Head of caudate nucleus (tissue), 42 donors: ENCODE data around the gene RGS9.
"Not testable (repeated sequence)": the region's sequence is repeated elsewhere in the genome, so short reads cannot be mapped to it uniquely, and the experiment has no call there.

Experiments used
- DNase-seq, 42 donors: peaks; one replicate each; pipeline versions ENCODE4 v3.0.0 to v3.0.0-alpha.2; 2020 to 2021; ENCODE audit warnings: mixed read lengths in 7 of 42
- intact Hi-C: fragments of 100-400 bp; cut with DNase I; formaldehyde crosslinking; loops from one replicate; pipeline ENCODE4 v1.15.0; 2022

The RGS9 gene

DNA sequence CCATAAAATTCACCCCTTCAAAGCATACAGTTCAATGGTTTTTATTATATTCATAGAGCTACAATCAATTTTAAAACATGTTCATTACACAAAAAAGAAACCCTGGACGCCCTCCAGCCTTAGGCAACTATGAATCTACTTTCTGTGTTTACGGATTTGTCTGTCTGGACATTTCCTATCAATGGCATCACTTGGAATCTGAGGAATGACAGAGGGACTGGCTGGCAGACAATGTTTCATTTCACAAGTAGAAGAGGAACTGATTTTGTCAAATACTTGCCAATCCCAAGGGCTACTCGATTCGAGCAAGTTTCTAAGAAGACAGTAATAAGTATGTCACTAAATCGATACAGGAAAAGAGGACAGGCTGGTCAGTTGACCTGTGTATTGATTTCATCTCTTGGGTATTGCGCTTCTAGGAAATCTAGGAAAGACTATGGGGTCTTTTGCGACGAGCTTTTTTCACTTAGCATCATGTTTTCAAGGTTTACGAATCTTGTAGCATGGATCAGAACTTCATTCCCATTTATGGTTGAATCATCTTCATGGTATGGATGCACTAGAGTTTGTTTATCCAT is 56.6 kb downstream of the RGS9 start:
- DNase-seq = no peak
- intact Hi-C loops = loop anchor here (10.0 kb wide), 1 partner anchor 79 kb away; no protein-coding TSS in a partner anchor

DNA sequence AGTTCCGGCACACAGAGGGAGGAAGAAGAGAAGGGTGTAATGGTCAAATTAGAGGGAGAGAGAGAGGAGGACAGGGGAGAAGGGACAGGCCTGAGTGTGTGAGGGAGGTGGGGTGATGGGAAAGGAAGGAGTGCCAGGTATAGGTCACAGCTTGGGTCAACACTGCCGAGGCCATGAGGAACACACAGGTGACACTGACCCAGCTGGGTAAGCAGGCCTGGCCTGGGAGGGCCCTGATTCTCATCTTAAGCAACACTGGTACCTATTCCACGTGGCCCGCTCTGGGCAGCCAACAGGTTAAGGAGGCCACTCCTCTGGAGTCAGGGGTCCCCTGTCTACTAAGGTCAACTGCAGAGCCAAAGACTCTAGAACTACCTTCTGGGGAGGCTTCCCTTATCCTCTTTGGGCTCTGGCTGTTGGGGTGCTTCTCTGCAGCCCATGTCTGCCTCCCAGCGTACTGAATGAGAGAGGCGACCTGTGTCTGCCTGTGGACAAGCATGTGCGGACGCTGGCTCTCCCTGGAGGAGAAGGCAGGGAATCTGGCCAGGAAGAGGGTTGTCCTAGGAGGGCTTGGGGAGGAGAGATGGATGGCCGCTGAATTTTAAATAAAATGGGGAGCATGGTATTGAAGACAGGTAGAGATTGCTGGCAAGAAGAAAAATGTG is 57.6 kb downstream of the RGS9 start:
- DNase-seq = peak in 2 of 42 donors; percentile 19 to 31
- intact Hi-C loops = loop anchor here (10.0 kb wide), 1 partner anchor 80 kb away; no protein-coding TSS in a partner anchor

DNA sequence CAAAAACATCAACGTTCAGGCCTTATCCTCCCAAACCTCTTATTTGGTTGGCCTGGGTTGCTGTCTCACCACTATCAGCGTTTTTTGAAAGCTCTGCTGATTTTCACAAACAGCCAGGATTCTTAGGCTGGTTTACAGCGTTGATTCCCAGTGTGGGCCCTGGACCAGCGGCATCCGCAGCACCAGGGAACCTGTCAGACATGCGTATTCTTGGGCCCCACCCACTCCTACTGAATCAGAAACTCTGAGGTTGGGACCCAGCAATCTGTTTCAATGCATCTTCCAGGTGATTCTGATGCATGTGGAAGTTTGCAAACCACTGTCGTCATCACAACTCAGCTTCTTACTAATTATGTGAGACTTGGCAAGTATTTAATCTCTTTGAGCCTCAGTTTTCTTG is 58.5 kb downstream of the RGS9 start:
- peak in 22 of 42 donors; percentile 22 to 72 (median 46) for DNase-seq
- intact Hi-C loops = loop anchor here (10.0 kb wide), 1 partner anchor 81 kb away; no protein-coding TSS in a partner anchor

DNA sequence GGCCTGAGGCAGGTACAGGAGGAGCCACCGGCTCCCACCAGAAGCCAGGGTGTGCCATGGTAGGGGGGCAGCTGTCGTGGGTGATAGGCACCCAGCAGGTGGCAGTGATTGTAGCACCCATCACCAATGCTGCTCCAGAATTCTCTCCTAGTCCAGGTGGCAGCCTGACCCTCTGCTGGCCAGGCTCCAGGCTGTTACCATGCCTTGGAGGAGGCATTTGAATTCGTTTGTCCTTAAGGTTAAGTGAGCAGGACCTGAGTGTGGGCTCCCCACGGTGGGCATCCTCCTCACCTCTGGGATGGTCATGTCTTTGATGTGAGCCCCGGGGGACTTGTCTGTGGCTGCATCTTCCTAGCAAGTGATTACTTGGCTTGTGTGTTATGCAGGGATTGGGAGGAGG is 59.4 kb downstream of the RGS9 start:
- no peak for DNase-seq
- intact Hi-C loops = loop anchor here (10.0 kb wide), 1 partner anchor 82 kb away; no protein-coding TSS in a partner anchor

DNA sequence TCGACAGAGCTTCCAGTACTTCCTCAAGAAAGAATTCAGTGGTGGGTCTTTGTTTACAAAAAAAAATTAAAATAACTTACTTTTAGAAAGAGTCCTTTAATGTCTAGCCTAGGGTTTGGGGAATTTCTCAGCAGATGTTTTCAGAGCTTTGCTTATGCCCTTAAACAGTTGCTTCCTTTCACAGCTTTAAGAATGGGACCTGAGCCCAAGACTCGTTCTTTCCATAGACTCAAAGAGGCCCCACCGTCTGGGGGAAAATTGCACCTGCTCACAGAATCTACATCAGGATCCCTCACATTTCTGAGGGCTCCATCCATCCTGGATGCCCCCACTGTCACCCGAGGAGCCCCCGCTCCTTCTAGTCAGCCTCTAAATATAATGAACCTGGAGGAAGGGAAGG is 60.0 kb downstream of the RGS9 start:
- intact Hi-C loops = loop anchor here (10.0 kb wide), 1 partner anchor 82 kb away; no protein-coding TSS in a partner anchor
- DNase-seq = no peak

DNA sequence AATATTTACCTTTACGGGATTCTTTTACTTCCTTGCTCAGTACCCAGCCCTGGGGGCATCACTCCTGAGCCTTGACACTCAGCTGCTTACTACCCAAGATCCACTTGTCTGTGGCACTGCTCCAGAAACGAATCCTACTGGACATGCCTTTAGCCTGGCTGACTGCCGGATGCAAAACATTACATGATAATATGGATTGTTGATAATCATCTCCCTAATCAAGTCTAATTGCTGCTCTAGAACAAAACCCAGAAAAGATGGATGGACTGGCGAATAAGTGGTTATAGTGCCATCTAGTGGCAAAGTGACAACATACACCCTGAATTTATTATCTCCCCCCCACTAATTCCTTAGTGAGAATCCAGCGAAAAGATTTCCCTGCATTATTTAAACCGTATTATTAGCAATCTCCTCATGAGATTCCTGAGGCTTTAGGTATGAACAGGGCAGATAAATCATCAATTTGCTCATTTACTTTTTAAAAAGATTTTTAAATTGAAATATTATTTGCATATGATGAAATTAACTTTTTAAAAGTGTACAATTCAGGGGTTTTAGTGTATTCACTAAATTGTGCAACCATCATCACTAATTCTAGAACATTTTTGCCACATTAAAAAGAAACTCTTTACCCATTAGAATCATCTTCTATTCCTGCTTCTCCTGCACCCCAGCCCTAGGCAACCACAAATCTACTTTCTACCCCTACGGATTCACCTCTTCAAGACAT is 61.6 kb downstream of the RGS9 start:
- intact Hi-C loops = loop anchor here (10.0 kb wide), 1 partner anchor 84 kb away; no protein-coding TSS in a partner anchor
- DNase-seq = peak in 9 of 42 donors; percentile 19 to 61 (median 29)

DNA sequence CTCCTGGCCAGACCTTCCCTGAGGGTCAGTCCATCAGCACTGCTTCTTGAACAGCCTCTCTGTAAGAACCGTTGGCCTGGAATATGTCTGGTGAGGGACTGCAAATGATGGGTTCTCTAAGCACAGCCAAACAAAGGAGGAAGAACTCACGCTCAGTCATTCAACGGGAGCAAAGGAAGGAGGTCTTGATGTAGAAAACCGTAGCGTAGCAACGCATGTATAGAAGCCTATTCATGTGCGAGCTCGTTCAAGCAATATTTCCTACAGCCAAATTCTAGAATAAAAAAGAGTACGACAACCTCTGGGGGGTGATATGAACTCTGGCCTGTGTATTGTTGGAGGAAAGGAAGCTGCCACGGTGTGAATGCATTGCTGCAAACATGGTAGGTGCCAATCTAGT is 64.2 kb downstream of the RGS9 start:
- no peak for DNase-seq
- intact Hi-C loops = no loop called here

DNA sequence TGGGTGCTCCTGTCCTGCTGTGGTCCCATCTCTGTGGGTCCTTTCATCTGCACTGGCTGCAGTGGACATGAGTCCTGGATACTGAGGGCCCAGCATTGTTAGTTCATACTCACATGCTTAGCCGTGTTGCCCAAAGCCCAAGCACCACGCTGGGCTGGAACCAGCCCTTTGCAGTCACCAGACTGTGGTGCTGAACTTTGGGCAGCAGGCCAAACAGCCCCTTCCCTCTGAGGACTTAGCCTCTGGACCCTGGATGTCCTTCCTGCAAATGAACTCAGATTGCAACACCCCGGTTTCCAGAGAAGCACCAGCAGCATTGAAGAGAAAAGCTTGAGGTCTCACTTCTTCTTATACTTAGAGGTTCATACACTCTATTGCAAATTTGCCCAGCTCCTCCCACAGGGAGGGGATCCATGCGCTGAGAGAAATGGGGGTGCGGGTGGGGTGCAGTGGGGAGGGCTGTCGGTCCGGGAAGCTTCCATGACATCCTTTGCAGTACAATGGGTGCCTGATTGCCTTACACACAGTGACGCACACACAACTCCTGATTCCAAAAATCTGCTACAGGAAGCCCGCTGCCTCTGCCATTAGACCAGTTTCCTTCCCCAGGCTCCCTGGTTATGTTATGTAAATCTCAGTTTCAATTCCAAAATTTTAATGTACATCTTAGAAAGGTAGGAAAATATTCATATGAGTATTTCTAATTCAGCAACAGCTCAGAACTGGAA is 65.8 kb downstream of the RGS9 start:
- peak in 2 of 42 donors; percentile 8 to 54 for DNase-seq
- intact Hi-C loops = no loop called here

DNA sequence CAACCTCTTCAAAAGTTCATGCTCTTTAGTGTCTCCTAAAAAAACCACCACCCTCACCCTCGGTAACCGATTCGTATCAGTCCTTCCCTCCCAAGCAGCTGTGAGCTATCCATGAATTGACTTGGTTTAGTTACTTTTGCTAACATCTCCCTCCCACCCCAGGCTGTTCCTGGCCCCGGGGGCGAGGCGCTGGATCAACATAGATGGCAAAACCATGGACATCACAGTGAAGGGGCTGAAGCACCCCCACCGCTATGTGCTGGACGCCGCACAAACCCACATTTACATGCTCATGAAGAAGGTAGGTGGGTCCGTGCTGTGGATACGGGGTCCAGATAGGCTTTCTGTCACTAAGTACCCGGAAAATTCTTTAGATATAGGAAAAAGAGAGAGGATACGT is 66.8 kb downstream of the RGS9 start:
- no peak for DNase-seq
- intact Hi-C loops = no loop called here

DNA sequence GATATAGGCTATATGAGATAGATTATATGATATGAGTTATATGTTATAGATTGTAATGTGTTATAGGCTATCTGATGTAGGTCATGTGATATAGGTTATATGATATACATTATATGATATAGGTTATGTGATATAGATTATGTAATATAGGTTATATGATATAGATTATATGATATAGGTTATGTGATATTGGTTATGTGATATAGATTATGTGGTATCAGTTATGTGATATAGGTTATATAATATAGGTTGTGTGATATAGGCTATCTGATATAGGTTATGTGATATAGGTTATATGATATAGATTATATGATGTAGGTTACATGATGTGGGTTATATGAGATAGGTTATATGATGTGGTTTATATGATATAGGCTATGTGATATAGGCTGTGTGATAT is 68.5 kb downstream of the RGS9 start:
- intact Hi-C loops = no loop called here
- DNase-seq = no peak

DNA sequence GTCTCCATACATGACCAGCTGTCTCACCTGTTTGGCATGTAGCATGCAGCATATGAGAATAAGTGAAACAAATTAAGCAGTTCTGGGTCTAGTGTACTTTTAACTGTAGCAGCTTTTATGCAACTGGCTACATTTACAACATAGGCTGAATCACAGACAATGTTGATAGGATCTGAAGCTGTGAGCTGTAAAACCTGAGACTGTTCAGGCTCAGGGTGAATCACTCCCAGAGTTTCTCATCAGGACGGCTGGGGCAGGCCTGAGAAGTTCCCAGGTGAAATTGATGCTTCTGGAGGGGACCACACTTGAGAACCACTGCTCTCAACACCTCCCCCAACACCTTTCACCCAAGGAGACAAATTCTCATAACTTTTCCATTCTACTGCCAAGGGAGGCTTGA is 70.3 kb downstream of the RGS9 start:
- intact Hi-C loops, DNase-seq: not testable (repeated sequence)

DNA sequence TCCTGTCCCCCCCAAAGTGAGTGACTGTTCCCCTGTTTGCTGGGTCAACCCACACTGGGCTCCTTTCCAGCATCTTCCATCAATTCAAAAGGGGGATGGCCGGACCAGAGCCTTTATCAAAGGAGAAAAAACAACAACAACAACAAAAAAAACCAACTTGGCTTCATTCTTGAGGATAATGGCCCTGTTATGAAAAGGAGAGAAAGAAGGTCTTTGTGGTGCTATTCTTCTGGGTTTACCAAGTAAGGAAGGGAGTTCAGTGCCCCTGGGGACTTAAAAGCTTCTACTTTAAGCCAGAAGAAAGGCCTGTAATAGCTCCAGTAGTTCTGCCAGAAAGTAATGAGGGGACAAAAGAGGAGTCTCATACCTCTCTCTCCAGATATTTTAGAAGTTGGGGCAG is 71.5 kb downstream of the RGS9 start:
- intact Hi-C loops = no loop called here
- DNase-seq = no peak

DNA sequence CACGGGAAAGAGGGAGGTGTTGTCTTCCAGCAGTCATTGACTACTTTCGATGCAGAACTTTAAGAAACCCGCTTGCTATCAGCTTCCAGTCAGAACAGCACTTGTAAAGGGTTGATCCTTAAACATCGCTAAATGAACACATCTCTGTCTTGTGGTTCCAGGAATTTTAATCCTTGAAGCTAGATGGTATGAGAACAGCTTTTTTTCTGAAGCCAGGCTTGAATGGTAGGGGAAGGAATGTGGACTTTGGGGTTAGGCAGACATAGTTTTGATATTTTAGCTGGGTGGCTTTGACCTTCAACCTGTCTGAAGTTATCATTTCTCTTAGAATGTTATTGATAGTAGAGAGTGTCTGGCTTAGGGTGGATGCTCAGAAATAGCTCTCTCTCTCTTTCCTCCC is 81.1 kb downstream of the RGS9 start:
- DNase-seq = no peak
- intact Hi-C loops = no loop called here

DNA sequence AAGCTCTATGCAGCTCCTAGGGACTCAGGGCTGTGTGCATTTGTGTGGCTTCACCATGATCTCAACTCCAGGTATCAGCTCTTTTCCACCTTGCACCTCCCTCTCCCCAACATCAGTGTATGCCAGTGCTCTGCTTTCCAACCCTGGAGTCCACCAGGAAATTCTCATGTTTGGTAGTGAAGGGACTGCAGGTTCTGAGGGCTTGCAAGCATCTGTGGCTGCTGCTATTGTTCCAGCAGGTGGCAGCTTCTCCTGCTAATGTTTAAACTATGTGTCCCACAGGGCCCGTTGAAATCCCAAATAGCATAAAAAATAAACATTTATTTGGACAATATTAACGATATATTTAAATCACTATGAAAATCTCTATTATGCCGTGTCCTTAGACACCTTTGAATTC is 82.0 kb downstream of the RGS9 start:
- intact Hi-C loops = no loop called here
- DNase-seq = no peak

DNA sequence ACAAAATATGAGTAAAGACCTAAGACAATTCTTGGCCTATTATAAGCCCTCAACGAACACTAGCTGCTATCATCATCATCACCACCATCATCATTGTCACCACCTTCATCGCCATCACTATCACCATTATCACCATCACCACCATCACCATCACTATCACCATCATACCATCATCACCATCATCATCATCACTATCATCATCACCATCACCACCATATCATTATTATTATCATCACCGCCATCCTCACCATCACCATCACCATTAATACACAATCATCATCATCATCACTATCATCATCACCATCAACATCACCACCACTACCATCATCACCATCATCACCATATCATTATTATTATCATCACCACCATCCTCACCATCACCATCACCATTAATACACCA is 82.5 kb downstream of the RGS9 start:
- intact Hi-C loops = no loop called here
- DNase-seq = no peak

DNA sequence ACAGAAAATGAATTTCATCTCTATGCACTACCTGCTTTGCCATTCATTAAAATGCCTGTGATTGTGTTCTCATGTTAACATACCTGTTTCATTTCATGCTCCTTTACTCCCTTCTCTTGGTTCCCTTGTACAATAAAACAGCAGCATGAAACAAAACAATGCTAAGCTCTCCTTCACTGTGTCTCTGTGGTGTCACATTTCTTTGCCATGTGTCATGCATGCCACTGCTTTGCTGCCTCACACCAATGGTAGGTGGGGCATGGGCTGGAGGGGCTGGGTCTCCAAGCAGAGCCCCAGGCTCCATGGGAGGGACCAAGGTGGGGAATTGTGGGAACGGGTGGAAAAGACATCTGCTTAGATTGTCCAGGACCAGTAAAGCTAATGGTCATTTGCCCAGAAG is 83.6 kb downstream of the RGS9 start:
- no peak for DNase-seq
- intact Hi-C loops = no loop called here

DNA sequence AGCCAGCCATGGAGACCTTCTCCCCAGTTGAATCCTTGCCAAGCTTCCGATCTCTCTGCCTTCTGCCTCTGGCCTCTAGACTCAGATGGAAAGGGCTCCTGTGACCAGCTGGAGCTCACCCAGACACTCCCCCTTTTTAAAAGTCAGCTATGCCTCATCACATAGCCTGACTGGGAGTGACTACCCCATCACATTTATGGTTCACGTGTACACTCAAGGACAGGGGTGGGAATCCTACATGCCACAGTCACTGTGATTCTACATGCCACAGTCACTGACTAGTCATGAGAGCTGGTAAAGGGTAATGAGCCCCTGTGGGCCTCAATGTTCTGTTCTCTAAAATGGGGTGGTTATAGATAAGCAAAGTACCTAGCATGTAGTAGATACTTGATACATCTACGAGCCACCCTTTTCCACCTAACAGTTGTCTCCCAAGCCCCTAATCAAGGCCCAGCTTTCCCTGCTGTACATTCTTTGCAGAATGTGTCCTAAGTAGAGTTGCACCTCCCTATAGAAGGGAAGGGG is 85.1 kb downstream of the RGS9 start:
- intact Hi-C loops = no loop called here
- no peak for DNase-seq

DNA sequence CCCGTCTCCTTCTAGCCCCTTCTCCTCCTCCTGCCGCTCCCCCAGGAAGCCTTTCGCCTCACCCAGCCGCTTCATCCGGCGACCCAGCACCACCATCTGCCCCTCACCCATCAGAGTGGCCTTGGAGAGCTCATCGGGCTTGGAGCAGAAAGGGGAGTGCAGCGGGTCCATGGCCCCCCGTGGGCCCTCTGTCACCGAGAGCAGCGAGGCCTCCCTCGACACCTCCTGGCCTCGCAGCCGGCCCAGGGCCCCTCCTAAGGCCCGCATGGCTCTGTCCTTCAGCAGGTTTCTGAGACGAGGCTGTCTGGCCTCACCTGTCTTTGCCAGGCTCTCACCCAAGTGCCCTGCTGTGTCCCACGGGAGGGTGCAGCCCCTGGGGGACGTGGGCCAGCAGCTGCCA is 87.9 kb downstream of the RGS9 start:
- no peak for DNase-seq
- intact Hi-C loops = no loop called here

DNA sequence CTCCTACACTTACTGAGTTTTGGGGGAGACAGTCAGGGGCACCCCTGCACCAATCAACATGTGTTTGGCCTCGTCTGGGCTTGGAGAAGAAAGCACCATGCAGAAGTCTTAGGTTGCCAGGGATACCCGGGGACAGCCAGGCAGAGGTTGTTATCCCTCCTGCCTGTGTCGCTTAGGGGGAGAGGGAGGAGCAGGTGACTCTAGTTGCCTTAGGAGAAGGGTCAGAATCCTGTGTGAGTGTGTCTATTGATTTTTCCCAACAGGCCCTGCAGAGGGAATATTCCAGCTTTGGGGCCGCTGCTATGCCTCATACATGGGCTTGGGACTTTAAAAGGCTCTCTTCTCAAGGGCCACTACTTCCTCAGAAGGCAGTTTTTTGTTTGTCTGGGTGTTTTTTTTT is 89.1 kb downstream of the RGS9 start:
- intact Hi-C loops = no loop called here
- DNase-seq = no peak
